Fibroblast of villous mesenchyme (primary cell): ENCODE results near the gene CALHM3. TPM values are rescaled to one million over a fixed set of nuclear protein-coding genes. Genes with fewer than 3 reads are reported as not detected.

Experiments used
- DNase-seq: peaks from one replicate; pipeline ENCODE4 v3.0.0-alpha.2; 2010; ENCODE audit warnings: low read depth
- H3K4me3 ChIP-seq: 2 replicates; pipeline ENCODE4 v1.5.1; 2011; ENCODE audit warnings: low read depth, mild to moderate bottlenecking, low read length
- CTCF ChIP-seq: IDR thresholded peaks from 2 replicates; pipeline ENCODE4 v1.5.1; 2012; ENCODE audit warnings: low read depth, mild to moderate bottlenecking, low read length; ENCODE audit not compliant: insufficient read depth
- total RNA-seq: library from RNA; depleted of rRNA; stranded (reverse); fragments of >200 nt; gene quantifications from 2 replicates; pipeline ENCODE4 v1.2.3, GENCODE V29; 2012

The CALHM3 gene
- total RNA-seq, 1 donor = under 0.01 TPM

DNA sequence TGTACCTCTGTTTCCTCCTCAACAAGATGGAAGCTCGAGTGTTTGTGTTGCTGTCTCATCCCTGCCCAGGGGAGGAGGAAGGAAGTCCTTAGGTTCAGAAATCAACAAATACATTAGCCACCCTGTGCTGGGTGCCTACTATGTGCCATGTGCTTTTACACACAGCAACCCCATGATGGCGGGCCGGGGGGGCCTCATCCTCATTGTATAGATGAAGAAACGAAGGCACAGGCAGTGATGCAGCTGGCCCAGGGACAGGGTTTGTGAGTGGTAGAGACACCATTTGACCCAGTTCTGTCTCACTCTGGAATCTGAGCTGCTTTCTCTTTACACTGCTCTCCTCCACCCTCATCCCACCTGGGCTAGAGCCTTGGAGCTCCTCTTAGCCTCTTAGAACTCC, 25.0 kb downstream of the CALHM3 start:
- no peak for DNase-seq
- no peak for TF ChIP-seq CTCF
- H3K4me3 ChIP-seq = no peak overlapping the region

GRCh38 chr10:103452506-103453230, 26.4 kb downstream of the CALHM3 start:
- TF ChIP-seq CTCF = no peak
- peak overlapping the region; percentile 73 for H3K4me3 ChIP-seq
- DNase-seq = no peak

DNA sequence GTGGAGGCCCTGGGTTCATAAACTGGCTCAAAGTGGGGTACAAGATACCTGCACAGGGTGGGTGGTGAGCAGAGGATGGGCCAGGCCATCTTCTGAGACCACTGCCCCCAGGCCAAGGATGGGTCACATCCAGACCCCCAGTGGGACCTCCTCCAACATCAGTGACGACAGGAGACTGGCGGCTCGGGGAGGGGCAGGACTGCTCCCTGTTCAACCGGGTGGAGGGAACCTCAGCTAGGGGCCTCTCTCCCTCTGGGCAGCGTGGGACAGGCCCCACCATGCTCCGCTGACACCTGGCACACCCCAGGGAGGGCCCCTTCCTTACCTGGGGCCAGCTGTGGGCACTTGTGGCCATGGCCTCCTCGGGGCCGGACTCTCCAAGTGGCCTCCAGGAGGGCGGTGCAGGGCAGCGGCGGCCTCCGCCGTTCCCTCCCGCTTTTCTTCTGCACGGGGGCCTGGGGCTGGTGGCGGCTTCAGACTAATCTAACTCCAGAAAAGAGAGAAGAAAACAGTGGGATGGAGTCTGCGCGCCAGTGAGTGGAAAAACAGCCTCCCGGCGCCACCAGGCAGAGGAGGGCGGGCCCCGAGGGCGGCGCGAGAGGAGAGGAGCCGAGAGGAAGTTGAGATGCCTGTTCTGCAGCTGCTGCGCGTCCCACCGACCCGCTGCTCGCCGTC, 27.1 kb downstream of the CALHM3 start, which contains the start of gene CALHM2:
TSS of gene CALHM2 (minus strand) at position 540 of the 675 bp plus-strand sequence. CDS start 2,429 bp downstream, outside the sequence.
- peak; percentile 3 for TF ChIP-seq CTCF
- peak; percentile 60 for DNase-seq
- H3K4me3 ChIP-seq = peak within 1 kb of the TSS; percentile 73

DNA sequence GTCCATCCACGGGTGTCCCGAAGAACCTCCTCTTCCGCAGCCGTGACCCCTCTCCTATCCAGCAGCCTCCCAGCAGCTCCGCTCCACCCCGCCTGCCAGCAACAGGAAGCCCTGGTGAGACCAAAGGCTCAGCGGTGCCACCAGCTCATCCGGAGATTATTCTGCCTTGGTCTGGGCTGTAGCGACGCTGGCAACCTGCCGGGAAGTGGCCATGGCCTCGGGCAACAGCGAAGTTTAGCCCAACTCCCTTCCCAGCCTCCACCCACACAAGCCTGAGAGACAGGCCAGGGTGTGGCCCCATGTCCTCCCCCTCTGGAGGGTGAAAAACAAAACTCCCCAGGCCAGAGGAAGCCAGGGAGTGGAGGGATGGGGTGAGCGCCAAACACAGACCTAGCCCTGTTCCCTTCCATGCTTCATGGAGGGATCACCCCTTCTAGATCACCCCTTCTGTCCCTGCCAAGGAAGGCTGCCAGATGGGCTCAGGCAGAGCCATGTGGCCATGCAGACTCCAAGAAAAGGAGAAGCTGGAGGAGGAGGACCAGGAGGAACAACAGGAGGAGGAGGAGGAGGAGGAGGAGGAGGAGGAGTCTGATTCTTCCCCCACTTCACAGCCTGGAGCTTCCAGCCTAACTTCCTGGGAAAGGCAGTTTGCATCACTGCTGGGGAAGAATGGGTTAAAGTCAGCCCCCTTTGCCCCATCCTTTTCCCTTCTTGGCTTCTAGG, 27.8 kb downstream of the CALHM3 start:
- DNase-seq = peak; percentile 37
- peak overlapping the region; percentile 73 for H3K4me3 ChIP-seq

DNA sequence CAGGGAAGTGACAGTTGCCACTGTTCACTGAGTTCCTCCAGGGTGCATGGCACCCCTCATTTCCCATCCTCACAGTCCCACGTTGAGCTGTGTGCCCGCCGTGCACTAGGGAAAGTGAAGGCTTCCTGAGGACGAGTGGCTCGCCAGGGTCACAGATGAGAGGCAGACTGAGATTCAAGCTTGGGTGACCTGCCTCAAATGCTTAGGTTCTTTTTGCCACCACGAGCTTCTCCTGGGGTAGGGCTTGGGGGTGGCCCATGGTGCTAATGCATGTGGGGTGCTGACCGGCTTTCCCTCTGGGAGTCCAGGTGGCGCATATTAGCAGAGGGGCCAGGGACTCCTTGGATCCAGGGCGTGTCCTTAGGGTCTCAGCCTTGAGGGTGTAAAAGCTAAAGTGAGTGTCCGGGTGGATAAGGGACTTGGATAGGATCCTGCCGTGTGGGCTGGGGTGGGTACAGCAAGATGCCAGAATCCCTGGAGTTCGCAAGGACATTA, 28.8 kb downstream of the CALHM3 start:
- TF ChIP-seq CTCF = no peak
- H3K4me3 ChIP-seq = no peak overlapping the region
- no peak for DNase-seq

More for the DNA sequence above, 27.8 kb downstream of the CALHM3 start:
- no peak for TF ChIP-seq CTCF

DNA sequence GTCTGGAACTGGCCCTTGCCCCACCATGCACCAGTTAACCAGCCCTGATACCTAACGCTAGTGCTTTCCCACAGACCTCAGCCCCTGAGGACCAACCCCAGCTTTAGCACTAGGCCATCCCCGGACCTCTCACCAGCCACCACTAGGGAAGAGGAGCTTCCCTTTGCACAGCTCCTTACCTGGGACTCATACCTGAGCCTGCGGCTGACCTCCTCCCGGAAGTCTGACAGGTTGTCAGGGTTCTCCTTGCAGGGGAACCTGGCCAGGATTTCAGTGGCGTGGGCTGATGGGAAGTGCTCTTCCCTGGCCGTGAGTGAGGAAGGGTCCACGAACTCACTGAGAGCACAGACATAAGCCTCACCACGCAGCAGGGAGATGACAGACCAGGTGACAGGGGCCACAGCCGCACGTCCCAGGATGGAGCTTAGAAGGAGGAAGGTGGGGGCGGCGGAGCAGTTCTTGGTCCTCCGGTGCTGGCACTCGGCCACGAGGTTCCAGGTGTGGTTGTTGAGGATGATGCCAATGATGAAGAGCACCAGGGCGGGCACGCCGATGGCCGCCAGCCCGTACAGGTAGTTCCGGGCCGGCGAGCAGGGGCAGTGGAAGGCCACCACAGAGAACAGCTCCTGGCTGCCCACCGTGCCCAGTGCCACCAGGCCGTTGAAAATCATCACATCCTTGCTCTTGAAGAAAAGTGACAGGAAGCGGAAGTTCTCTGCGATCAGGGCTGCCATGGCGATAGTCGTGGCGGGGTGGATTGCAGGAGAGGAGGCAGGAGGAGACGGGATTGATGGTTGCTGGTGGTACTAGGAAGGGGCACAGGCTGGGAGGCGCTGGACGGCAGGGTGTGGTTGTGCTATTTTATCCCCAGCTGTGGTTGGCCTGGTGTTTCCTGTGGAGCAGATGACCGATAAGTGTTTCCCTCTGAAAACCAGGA, 29.6 kb downstream of the CALHM3 start:
- DNase-seq = no peak

More for the DNA sequence above, 29.6 kb downstream of the CALHM3 start:
- H3K4me3 ChIP-seq = no peak overlapping the region
- TF ChIP-seq CTCF = peak; percentile 2
